Right atrium auricular region (tissue), 2 donors: ENCODE measurements around the gene FARS2. TPM values are rescaled to one million over a fixed set of nuclear protein-coding genes. Genes with fewer than 3 reads are reported as not detected.

Experiments
- DNase-seq: peaks from one replicate; pipeline ENCODE4 v3.0.0-alpha.2; 2019; ENCODE audit warnings: low spot score
- H3K27ac ChIP-seq, 2 donors: fragments of 200-600 bp; sonication (generic); 1 replicate in 1 of 2; 2 replicates in 1 of 2; pipeline ENCODE4 v1.5.1; 2016 to 2019
- H3K27me3 ChIP-seq, 2 donors: fragments of 200-600 bp; sonication (generic); one replicate each; pipeline versions ENCODE4 v1.5.1 to v1.6.0; 2017 to 2019
- H3K36me3 ChIP-seq: fragments of 200-600 bp; sonication (generic); one replicate; pipeline ENCODE4 v1.5.1; 2016
- H3K4me1 ChIP-seq, 2 donors: fragments of 200-600 bp; sonication (generic); one replicate each; pipeline versions ENCODE4 v1.5.1 to v1.6.0; 2017 to 2019
- H3K4me3 ChIP-seq, 2 donors: fragments of 200-600 bp; sonication (generic); 1 replicate in 1 of 2; 2 replicates in 1 of 2; pipeline ENCODE4 v1.5.1; 2017 to 2019; ENCODE audit warnings: mild to moderate bottlenecking in 1 of 2, moderate library complexity in 1 of 2
- H3K9me3 ChIP-seq, 2 donors: fragments of 200-600 bp; sonication (generic); one replicate each; pipeline ENCODE4 v1.5.1; 2019
- CTCF ChIP-seq, 2 donors: fragments of 200-600 bp; sonication (generic); IDR thresholded peaks; one replicate each; pipeline ENCODE4 v1.5.1; 2019; ENCODE audit warnings: antibody characterized with exemption in 2 of 2
- total RNA-seq, 2 donors: library from RNA; depleted of rRNA; stranded (reverse); fragments of >200 nt; gene quantifications; one replicate each; pipeline ENCODE4 v1.1.0, GENCODE V29; 2016

FARS2 gene
- total RNA-seq, 2 donors from 2014 or later = 9.4 to 15.0 TPM

- no peak for DNase-seq
- H3K27ac ChIP-seq = no peak overlapping the region
- TF ChIP-seq CTCF (IDR thresholded peaks at IDR 0.05) = no peak
Observed at GRCh38 chr6:5290097-5290496, 28.8 kb downstream of the FARS2 start.

GRCh38 chr6:5290500-5290899 is 29.2 kb downstream of the FARS2 start:
- no peak for TF ChIP-seq CTCF (IDR thresholded peaks at IDR 0.05)
- DNase-seq = no peak
- H3K27ac ChIP-seq = no peak overlapping the region
- H3K27me3 ChIP-seq = no peaks in the 10 kb centered on the region
- H3K4me3 ChIP-seq = no peak overlapping the region
- no peaks in the 10 kb centered on the region for H3K36me3 ChIP-seq
- H3K9me3 ChIP-seq = no peaks in the 10 kb centered on the region
- peaks cover 0 to 36% of the 10 kb centered on the region in 2 donors for H3K4me1 ChIP-seq

More at GRCh38 chr6:5290097-5290496, 28.8 kb downstream of the FARS2 start:
- Histone ChIP-seq H3K36me3 (no peaks in the 10 kb centered on the region), H3K4me1 (peaks cover 0 to 34% of the 10 kb centered on the region in 2 donors), H3K4me3 (no peak overlapping the region), H3K9me3 (no peaks in the 10 kb centered on the region), H3K27me3 (no peaks in the 10 kb centered on the region)

- no peak for DNase-seq
- Histone ChIP-seq H3K4me3 (no peak overlapping the region), H3K4me1 (peaks cover 0 to 32% of the 10 kb centered on the region in 2 donors), H3K27me3 (no peaks in the 10 kb centered on the region), H3K36me3 (no peaks in the 10 kb centered on the region), H3K9me3 (no peaks in the 10 kb centered on the region), H3K27ac (no peak overlapping the region)
- no peak for TF ChIP-seq CTCF (IDR thresholded peaks at IDR 0.05)
Observed at GRCh38 chr6:5292154-5292553, 30.8 kb downstream of the FARS2 start.

- Histone ChIP-seq H3K4me3 (no peak overlapping the region), H3K9me3 (no peaks in the 10 kb centered on the region), H3K36me3 (no peaks in the 10 kb centered on the region), H3K4me1 (peaks cover 0 to 22% of the 10 kb centered on the region in 2 donors), H3K27me3 (no peaks in the 10 kb centered on the region), H3K27ac (no peak overlapping the region)
- no peak for DNase-seq
- TF ChIP-seq CTCF (IDR thresholded peaks at IDR 0.05) = no peak
Observed at GRCh38 chr6:5293692-5294091, 32.4 kb downstream of the FARS2 start.

GRCh38 chr6:5294392-5295211 is 33.3 kb downstream of the FARS2 start:
- Histone ChIP-seq H3K4me3 (no peak overlapping the region), H3K27ac (no peak overlapping the region), H3K36me3 (no peaks in the 10 kb centered on the region), H3K27me3 (no peaks in the 10 kb centered on the region), H3K4me1 (peaks cover 0 to 22% of the 10 kb centered on the region in 2 donors), H3K9me3 (no peaks in the 10 kb centered on the region)
- DNase-seq = no peak
- no peak for TF ChIP-seq CTCF (IDR thresholded peaks at IDR 0.05)
